Right lobe of liver (tissue), 6 donors: ENCODE data around the gene GSTP1. TPM values are rescaled to one million over a fixed set of nuclear protein-coding genes. Genes with fewer than 3 reads are reported as not detected.

Experiments used
- ATAC-seq, 4 donors: fragments of 200-7000 bp; cut with Tn5 transposase; one replicate each; pipeline ENCODE4 v1.9.1; 2020; ENCODE audit warnings: mild to moderate bottlenecking in 4 of 4, moderate library complexity in 4 of 4
- DNase-seq, 3 donors: peaks; one replicate each; pipeline ENCODE4 v3.0.0-alpha.2; 2020
- H3K27ac ChIP-seq, 3 donors: fragments of 200-600 bp; one replicate each; pipeline ENCODE4 v1.8.0; 2022
- H3K27me3 ChIP-seq, 2 donors: fragments of 200-600 bp; one replicate each; pipeline ENCODE4 v1.8.0; 2022
- H3K36me3 ChIP-seq, 4 donors: fragments of 200-600 bp; sonication (generic) in 1 of 4; one replicate each; pipeline versions ENCODE4 v1.5.1 to v1.8.0; 2017 to 2022; ENCODE audit warnings: control low read depth in 1 of 4
- H3K4me1 ChIP-seq, 4 donors: fragments of 200-600 bp; sonication (generic) in 1 of 4; one replicate each; pipeline versions ENCODE4 v1.5.1 to v1.8.0; 2017 to 2022; ENCODE audit warnings: control low read depth in 1 of 4
- H3K4me3 ChIP-seq, 3 donors: fragments of 200-600 bp; one replicate each; pipeline ENCODE4 v1.8.0; 2022
- H3K9me3 ChIP-seq, 4 donors: fragments of 200-600 bp; sonication (generic) in 1 of 4; one replicate each; pipeline versions ENCODE4 v1.5.1 to v1.8.0; 2017 to 2022; ENCODE audit warnings: control low read depth in 1 of 4
- POLR2A ChIP-seq: fragments of 450-650 bp; IDR thresholded peaks from one replicate; pipeline ENCODE4 v1.6.1; 2017; ENCODE audit warnings: antibody characterized with exemption, mild to moderate bottlenecking
- WGBS: methylation state at CpG from one replicate; pipeline ENCODE4 v1.1.6; 2018; ENCODE audit warnings: low coverage, low lambda C conversion rate; ENCODE audit not compliant: insufficient coverage; ENCODE audit errors: missing lambda C conversion rate; 5-methylcytosine and 5-hydroxymethylcytosine counted together
- intact Hi-C, 2 donors: fragments of 100-400 bp; cut with DNase I; formaldehyde crosslinking; loops; one replicate each; pipeline versions ENCODE4 v1.11.2 to v1.14.1; 2022
- total RNA-seq, 6 experiments: library from RNA; depleted of rRNA in 2 of 6; stranded (reverse); fragments of >200 nt in 2 of 6; fragmentation: NEBNext Ultra II Directional in 3 of 6; extraction: Animal tissue kit (Norgen Biotek cat#: 25700) in 3 of 6; gene quantifications; one replicate each; pipeline versions ENCODE4 v1.1.0 to v1.2.4, GENCODE V29; 2016 to 2023
- TF ChIP-seq, protein P1 (sequence below), 4 donors: fragments of 200-600 bp in 3 of 4; fragments of 450-650 bp in 1 of 4; IDR thresholded peaks; one replicate each; pipeline versions ENCODE4 v1.5.1 to v1.8.0; 2016 to 2022; ENCODE audit warnings: antibody characterized with exemption in 4 of 4, mild to moderate bottlenecking in 2 of 4
- donor health status: DM: no; HTN: yes; CAD: no.
- donor health status: DM: no; HTN: no; CAD: no.
- donor health status: DM: no; HTN: no; CAD: no.
- donor health status: DM: no; HTN: yes; CAD: no.
- donor health status: DM: no; HTN: yes; CAD: no.

GSTP1 gene
- total RNA-seq, 6 experiments from 2014 or later = 16.6 to 51.4 (median 32.3) TPM

DNA sequence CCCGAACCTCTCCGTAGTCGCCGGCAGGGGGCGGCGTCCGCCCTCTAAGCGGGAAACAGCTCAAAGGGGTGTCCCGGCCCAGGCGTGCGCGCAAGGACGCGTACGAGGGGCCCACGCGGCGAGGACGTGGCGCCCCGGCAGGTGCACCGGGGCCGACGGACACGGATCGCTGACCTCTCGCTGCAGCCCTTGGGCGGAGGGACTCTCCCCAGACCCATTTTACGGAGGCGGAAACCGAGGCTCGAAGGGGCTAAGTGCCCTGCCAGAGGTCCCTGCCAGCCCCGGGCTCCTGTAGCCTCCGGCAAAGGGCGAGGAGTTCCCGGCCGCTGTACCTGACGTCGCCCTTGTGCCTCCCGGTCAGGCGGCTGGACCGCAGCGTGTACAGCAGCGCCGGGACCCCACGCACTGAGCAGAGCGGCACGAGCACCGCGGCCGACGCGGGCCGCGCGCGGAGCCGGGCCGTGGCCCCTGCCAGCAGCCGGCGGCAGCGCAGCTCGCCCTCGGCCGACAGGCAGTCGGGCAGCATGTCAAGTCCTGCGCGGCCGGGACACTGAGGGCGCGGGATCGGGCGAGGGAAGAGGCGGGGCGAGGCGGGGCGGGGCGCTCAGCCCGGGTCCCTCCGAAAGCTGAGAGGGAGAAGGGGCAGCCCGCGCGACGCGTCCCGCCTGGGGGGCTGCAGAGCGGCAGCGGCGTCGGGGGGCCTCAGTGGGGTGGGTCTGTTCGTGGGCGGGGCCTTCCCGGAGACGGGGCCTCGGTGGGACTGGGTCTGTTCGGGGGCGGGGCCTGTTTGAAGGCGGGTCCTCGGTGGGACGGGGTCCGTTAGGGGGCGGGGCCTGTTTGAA is 46.0 kb downstream of the GSTP1 start, which contains the start of gene NUDT8:
Gene NUDT8, minus strand, starts transcription at position 552 of the 842 bp plus-strand sequence. Its CDS starts 26 bp downstream, at position 526.
- Histone ChIP-seq H3K4me1 (peaks cover 0 to 31% (median 15%) of the 10 kb centered on the region in 4 donors), H3K36me3 (no peaks in the 10 kb centered on the region), H3K27ac (peak within 1 kb of the TSS; percentile 71 to 88 (median 82)), H3K4me3 (peak within 1 kb of the TSS; percentile 52 to 65 (median 63)), H3K9me3 (no peaks in the 10 kb centered on the region), H3K27me3 (no peaks in the 10 kb centered on the region)
- intact Hi-C loops = no loop called here
- DNase-seq (peak; percentile 87 to 92 (median 88)), ATAC-seq (peak; percentile 41 to 70 (median 61))
- peak; percentile 89 for TF ChIP-seq POLR2A
- TF ChIP-seq, protein P1, sequence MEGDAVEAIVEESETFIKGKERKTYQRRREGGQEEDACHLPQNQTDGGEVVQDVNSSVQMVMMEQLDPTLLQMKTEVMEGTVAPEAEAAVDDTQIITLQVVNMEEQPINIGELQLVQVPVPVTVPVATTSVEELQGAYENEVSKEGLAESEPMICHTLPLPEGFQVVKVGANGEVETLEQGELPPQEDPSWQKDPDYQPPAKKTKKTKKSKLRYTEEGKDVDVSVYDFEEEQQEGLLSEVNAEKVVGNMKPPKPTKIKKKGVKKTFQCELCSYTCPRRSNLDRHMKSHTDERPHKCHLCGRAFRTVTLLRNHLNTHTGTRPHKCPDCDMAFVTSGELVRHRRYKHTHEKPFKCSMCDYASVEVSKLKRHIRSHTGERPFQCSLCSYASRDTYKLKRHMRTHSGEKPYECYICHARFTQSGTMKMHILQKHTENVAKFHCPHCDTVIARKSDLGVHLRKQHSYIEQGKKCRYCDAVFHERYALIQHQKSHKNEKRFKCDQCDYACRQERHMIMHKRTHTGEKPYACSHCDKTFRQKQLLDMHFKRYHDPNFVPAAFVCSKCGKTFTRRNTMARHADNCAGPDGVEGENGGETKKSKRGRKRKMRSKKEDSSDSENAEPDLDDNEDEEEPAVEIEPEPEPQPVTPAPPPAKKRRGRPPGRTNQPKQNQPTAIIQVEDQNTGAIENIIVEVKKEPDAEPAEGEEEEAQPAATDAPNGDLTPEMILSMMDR (IDR thresholded peaks at IDR 0.05) = peak; percentile 87 to 96 (median 90)
- WGBS = no CpG with 5 or more reads among the region's 102 CpGs

DNA sequence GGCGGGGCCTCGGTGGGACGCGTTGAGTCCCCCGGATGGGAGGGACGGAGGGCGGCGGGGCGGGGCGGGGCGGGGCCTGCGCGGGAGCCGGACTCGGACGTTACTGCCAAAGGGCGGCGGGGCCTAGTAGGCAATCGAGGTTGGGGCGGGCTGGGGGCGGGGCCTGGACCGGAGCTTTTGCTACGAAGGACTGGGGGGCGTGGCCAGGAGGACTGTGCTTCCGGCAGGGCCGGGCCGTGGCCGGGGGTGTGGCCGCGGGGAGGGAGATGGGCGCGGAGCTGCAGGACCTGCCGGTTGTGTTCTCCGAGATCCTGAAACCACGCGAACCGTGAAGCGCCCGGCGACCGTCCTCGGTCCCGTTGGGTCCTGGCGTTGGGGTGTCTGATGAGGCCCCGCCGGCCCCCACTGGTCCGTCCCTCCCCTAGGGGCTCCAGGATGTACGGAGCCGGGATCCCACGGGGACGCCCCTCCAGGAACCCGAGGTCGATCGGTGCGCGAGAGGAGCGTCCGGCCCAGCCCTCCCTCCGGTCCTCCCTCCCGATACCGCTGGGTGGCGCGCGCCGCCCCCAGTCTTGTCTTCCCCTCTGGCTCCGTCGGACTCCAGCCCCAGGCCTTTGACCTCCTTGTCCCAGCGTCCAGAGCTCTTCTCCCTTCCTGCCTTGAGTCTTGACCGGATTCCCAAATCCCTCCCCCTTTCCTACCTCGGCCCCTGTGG is 46.8 kb downstream of the GSTP1 start:
- H3K36me3 ChIP-seq = no peaks in the 10 kb centered on the region
- intact Hi-C loops = no loop called here
- no peaks in the 10 kb centered on the region for H3K27me3 ChIP-seq
- ATAC-seq = peak; percentile 80 to 88 (median 83)
- H3K4me1 ChIP-seq = peaks cover 0 to 31% (median 15%) of the 10 kb centered on the region in 4 donors
- peak overlapping the region; percentile 71 to 88 (median 79) for H3K27ac ChIP-seq
- no peaks in the 10 kb centered on the region for H3K9me3 ChIP-seq
- DNase-seq = peak; percentile 99 to 100 (median 99)
- H3K4me3 ChIP-seq = peak overlapping the region; percentile 45 to 63 (median 53)
- TF ChIP-seq POLR2A = peak; percentile 79
- TF ChIP-seq, protein P1 (IDR thresholded peaks at IDR 0.05) = peak; percentile 66 to 82 (median 72)
- WGBS = 0% methylated on average over 6 of the region's 70 CpGs

DNA sequence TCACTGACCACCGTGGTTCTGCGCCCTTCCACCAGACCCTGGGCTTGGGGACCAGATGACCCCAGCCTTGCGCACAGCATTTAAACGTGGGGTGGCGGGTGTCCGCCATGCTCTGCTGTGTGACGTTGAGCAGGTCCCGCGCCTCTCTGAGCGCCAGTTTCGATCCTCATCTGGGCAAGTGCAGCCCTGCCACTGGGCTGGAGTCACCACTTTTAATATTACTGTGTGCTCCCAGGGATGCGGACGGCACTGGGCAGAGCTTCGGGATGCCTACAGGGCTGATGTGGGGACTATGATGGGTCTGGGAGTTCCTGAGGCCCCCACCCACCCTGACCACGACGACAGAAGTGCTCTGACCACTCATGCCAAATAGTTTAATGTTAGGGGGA is 47.3 kb downstream of the GSTP1 start:
- ATAC-seq = no peak
- Histone ChIP-seq H3K27ac (peak overlapping the region; percentile 71 to 79 (median 76)), H3K36me3 (no peaks in the 10 kb centered on the region), H3K9me3 (no peaks in the 10 kb centered on the region), H3K4me3 (peak overlapping the region; percentile 45 to 63 (median 53)), H3K4me1 (peaks cover 0 to 31% (median 15%) of the 10 kb centered on the region in 4 donors), H3K27me3 (no peaks in the 10 kb centered on the region)
- TF ChIP-seq, protein P1 (IDR thresholded peaks at IDR 0.05) = no peak
- TF ChIP-seq POLR2A = no peak
- 12% methylated on average over 7 of the region's 16 CpGs for WGBS
- DNase-seq = no peak
- intact Hi-C loops = no loop called here

DNA sequence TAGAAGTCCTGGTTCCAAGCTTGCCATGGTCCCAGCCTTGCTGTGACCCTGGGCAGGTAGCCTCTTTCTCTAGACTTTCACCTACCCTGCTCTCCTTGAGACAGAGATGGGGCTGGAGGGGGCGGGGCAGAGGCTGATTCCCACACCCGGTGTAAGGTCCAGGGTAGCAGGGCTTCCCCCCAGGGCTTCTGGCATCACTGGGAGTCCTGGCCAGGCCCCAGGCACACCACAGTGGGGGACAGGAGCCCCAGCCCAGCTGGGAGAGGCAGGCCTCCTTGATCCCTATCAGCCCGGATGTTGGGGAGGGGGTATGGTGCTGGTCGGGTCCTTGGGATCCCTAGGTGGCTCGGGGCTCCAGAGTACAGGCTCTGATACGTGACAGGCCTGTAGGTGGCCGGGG is 47.8 kb downstream of the GSTP1 start:
- Histone ChIP-seq H3K4me3 (no peak overlapping the region), H3K27ac (peak overlapping the region in 2 of 3 donors; percentile 71 to 79), H3K4me1 (peaks cover 0 to 31% (median 15%) of the 10 kb centered on the region in 4 donors), H3K9me3 (no peaks in the 10 kb centered on the region), H3K27me3 (no peaks in the 10 kb centered on the region), H3K36me3 (no peaks in the 10 kb centered on the region)
- no CpG with 5 or more reads among the region's 7 CpGs for WGBS
- DNase-seq (peak; percentile 35 to 58 (median 51)), ATAC-seq (no peak)
- TF ChIP-seq, protein P1 (IDR thresholded peaks at IDR 0.05) = no peak
- TF ChIP-seq POLR2A = no peak
- intact Hi-C loops = no loop called here
